SK-N-SH (cell line): ENCODE data around the gene PPDPF. TPM values are rescaled to one million over a fixed set of nuclear protein-coding genes. Genes with fewer than 3 reads are reported as not detected.

Source experiments
- CTCF ChIA-PET: fragments of 300-600, 350-600 bp; formaldehyde crosslinking; extraction: SDS; loops from one replicate; lab custom pipeline; 2021; lab: Yijun Ruan, JAX
- POLR2A ChIA-PET: fragments of 350-600 bp; sonication (Branson Sonifier 250); formaldehyde crosslinking; extraction: SDS; loops from one replicate; lab custom pipeline; 2020; ENCODE audit warnings: antibody characterized with exemption, inconsistent platforms; lab: Yijun Ruan, JAX
- DNase-seq: peaks from one replicate; pipeline ENCODE4 v3.0.0; 2012
- H2AFZ ChIP-seq: fragments of 200-600 bp; sonication (generic); 2 replicates; pipeline ENCODE4 v1.8.1; 2016; ENCODE audit warnings: antibody characterized with exemption, mild to moderate bottlenecking, low read depth
- H3F3A ChIP-seq: fragments of 200-600 bp; sonication (generic); replicated peaks from 2 replicates; pipeline ENCODE3; 2016; ENCODE audit warnings: antibody characterized with exemption, mild to moderate bottlenecking; ENCODE audit not compliant: insufficient read depth
- H3K27ac ChIP-seq, 2 experiments: fragments of 200-500 bp in 1 of 2; fragments of 200-600 bp in 1 of 2; sonication (Bioruptor generic) in 1 of 2; sonication (generic), shearing (Covaris generic) in 1 of 2; 2 replicates each; pipeline versions ENCODE4 v1.5.1 to v1.6.1; 2014 to 2016; ENCODE audit warnings: low read depth in 2 of 2, inconsistent platforms in 1 of 2, low read length in 1 of 2, mild to moderate bottlenecking in 1 of 2, mixed read lengths in 1 of 2
- H3K27me3 ChIP-seq: fragments of 200-600 bp; sonication (generic), shearing (Covaris generic); 2 replicates; pipeline ENCODE4 v1.6.1; 2016; ENCODE audit warnings: mixed run types; ENCODE audit not compliant: insufficient read depth
- H3K36me3 ChIP-seq, 2 experiments: fragments of 200-500 bp in 1 of 2; fragments of 200-600 bp in 1 of 2; sonication (Bioruptor generic) in 1 of 2; sonication (generic) in 1 of 2; replicated peaks in 1 of 2; 2 replicates each; pipeline versions ENCODE3 to v1.5.1; 2014 to 2016; ENCODE audit warnings: low read length in 1 of 2, mild to moderate bottlenecking in 1 of 2; ENCODE audit not compliant: insufficient read depth in 2 of 2, control insufficient read depth in 1 of 2
- H3K4me1 ChIP-seq, 2 experiments: fragments of 200-500 bp in 1 of 2; fragments of 200-600 bp in 1 of 2; sonication (Bioruptor generic) in 1 of 2; sonication (generic), shearing (Covaris generic) in 1 of 2; 2 replicates each; pipeline versions ENCODE4 v1.5.1 to v1.6.1; 2014 to 2016; ENCODE audit warnings: low read depth in 1 of 2, low read length in 1 of 2, mixed run types in 1 of 2; ENCODE audit not compliant: insufficient read depth in 2 of 2, control insufficient read depth in 1 of 2
- H3K4me2 ChIP-seq: fragments of 200-600 bp; sonication (generic), shearing (Covaris generic); 2 replicates; pipeline ENCODE4 v1.6.1; 2017; ENCODE audit warnings: mixed run types
- H3K4me3 ChIP-seq, 2 experiments: fragments of 200-500 bp in 1 of 2; fragments of 200-600 bp in 1 of 2; sonication (Bioruptor generic) in 1 of 2; sonication (generic), shearing (Covaris generic) in 1 of 2; 2 replicates each; pipeline versions ENCODE4 v1.5.1 to v1.8.1; 2014 to 2016; ENCODE audit warnings: low read depth in 2 of 2, inconsistent platforms in 1 of 2, low read length in 1 of 2, mild to moderate bottlenecking in 1 of 2, mixed read lengths in 1 of 2, moderate library complexity in 1 of 2
- H3K79me2 ChIP-seq: fragments of 200-600 bp; sonication (generic); 2 replicates; pipeline ENCODE4 v1.8.1; 2017; ENCODE audit warnings: mild to moderate bottlenecking; ENCODE audit not compliant: insufficient read depth
- H3K9ac ChIP-seq: fragments of 200-600 bp; sonication (generic); 2 replicates; pipeline ENCODE4 v1.6.1; 2017; ENCODE audit warnings: mixed run types
- H3K9me2 ChIP-seq: fragments of 200-600 bp; sonication (generic); 2 replicates; pipeline ENCODE4 v1.6.1; 2017; ENCODE audit warnings: mixed run types
- H3K9me3 ChIP-seq: fragments of 200-600 bp; sonication (generic); 2 replicates; pipeline ENCODE4 v1.6.1; 2017; ENCODE audit warnings: mixed run types, mild to moderate bottlenecking, moderate library complexity
- H4K20me1 ChIP-seq: fragments of 200-600 bp; sonication (generic); 2 replicates; pipeline ENCODE4 v1.6.1; 2017; ENCODE audit warnings: mild to moderate bottlenecking, mixed run types; ENCODE audit not compliant: insufficient read depth
- CHD2 ChIP-seq: fragments of 150-350 bp; IDR thresholded peaks from 2 replicates; pipeline ENCODE4 v1.6.1; 2018; ENCODE audit warnings: low read length; ENCODE audit not compliant: partially characterized antibody
- IRF3 ChIP-seq: fragments of 150-350 bp; IDR thresholded peaks from 2 replicates; pipeline ENCODE4 v1.6.1; 2016; ENCODE audit warnings: mild to moderate bottlenecking, low read depth, low read length
- MAX ChIP-seq: IDR thresholded peaks from 2 replicates; pipeline ENCODE4 v1.4.0; 2012; ENCODE audit warnings: low read depth
- NFIC ChIP-seq: IDR thresholded peaks from 2 replicates; pipeline ENCODE4 v1.4.0; 2012; ENCODE audit warnings: borderline replicate concordance
- PBX3 ChIP-seq: IDR thresholded peaks from 2 replicates; pipeline ENCODE4; 2012
- POLR2AphosphoS5 ChIP-seq: IDR thresholded peaks from 2 replicates; pipeline ENCODE4 v1.6.1; 2012; ENCODE audit warnings: low read depth, low read length
- REST ChIP-seq: IDR thresholded peaks from 2 replicates; pipeline ENCODE4 v1.6.1; 2012; ENCODE audit warnings: mild to moderate bottlenecking, low read depth, low read length, moderate library complexity
- RFX5 ChIP-seq: IDR thresholded peaks from 2 replicates; pipeline ENCODE4 v1.6.1; 2012; ENCODE audit warnings: mild to moderate bottlenecking, improper control_type of control experiment, low read length
- RXRA ChIP-seq: IDR thresholded peaks from 2 replicates; pipeline ENCODE4 v1.4.0; 2012; ENCODE audit warnings: low read depth, mild to moderate bottlenecking, borderline replicate concordance
- SIN3A ChIP-seq: IDR thresholded peaks from 2 replicates; pipeline ENCODE4 v1.6.1; 2012; ENCODE audit warnings: low read depth, mild to moderate bottlenecking, low read length, moderate library complexity, borderline replicate concordance
- TAF1 ChIP-seq: IDR thresholded peaks from 2 replicates; pipeline ENCODE4 v1.6.1; 2012; ENCODE audit warnings: low read depth, mild to moderate bottlenecking, low read length, moderate library complexity, borderline replicate concordance
- TCF12 ChIP-seq: IDR thresholded peaks from 2 replicates; pipeline ENCODE4 v1.4.0; 2012
- TEAD4 ChIP-seq: IDR thresholded peaks from 2 replicates; pipeline ENCODE4 v1.4.0; 2012; ENCODE audit warnings: mild to moderate bottlenecking, borderline replicate concordance; ENCODE audit not compliant: insufficient read depth
- ZBTB33 ChIP-seq: IDR thresholded peaks from 2 replicates; pipeline ENCODE4 v1.4.0; 2012; ENCODE audit warnings: low read depth, borderline replicate concordance
- WGBS: methylation state at CpG from one replicate; pipeline ENCODE4 v1.1.6; 2017; ENCODE audit warnings: low lambda C conversion rate; 5-methylcytosine and 5-hydroxymethylcytosine counted together
- polyA plus RNA-seq, 3 experiments: library from polyadenylated mRNA; depleted of rRNA; stranded (reverse); fragments of >200 nt; gene quantifications; 2 replicates each; pipeline ENCODE4 v1.2.3, GENCODE V29; 2012

Gene PPDPF
- polyA plus RNA-seq, 1 of the 3 experiments (the other 2 are of a cell fraction), result 71.4 TPM

- Histone ChIP-seq H2AFZ (no peak overlapping the region), H3K27ac (no peak overlapping the region), H3K9me3 (no peaks in the 10 kb centered on the region), H4K20me1 (no peaks in the 10 kb centered on the region), H3K27me3 (no peaks in the 10 kb centered on the region), H3K4me1 (peaks cover 0 to 11% of the 10 kb centered on the region in 2 experiments; a peak in 1 of 4 replicates), H3K4me2 (no peak overlapping the region), H3K79me2 (no peaks in the 10 kb centered on the region), H3K36me3 (no peaks in the 10 kb centered on the region), H3F3A (no peaks in the 10 kb centered on the region), H3K4me3 (no peak overlapping the region), H3K9me2 (no peaks in the 10 kb centered on the region), H3K9ac (no peak overlapping the region)
- 84% methylated on average over 13 of the region's 27 CpGs for WGBS
- DNase-seq, result no peak
- POLR2A ChIA-PET, result no interaction called here
- CTCF ChIA-PET, result interaction anchor here (0.7 to 1.5 kb wide), 4 partner anchors 23 to 429 kb away, joined by 3 to 6 read pairs (median 3); partner anchors contain the start of gene PPDPF
- no peak for TF ChIP-seq TEAD4
- no peak for TF ChIP-seq POLR2AphosphoS5
- no peak for TF ChIP-seq CHD2
- TF ChIP-seq PBX3, result no peak
- TF ChIP-seq NFIC, result no peak
- TF ChIP-seq REST, result no peak
- no peak for TF ChIP-seq IRF3
- TF ChIP-seq MAX, result no peak
- TF ChIP-seq TAF1, result no peak
- TF ChIP-seq RXRA, result no peak
- TF ChIP-seq ZBTB33, result no peak
- no peak for TF ChIP-seq SIN3A
- TF ChIP-seq RFX5, result no peak
- TF ChIP-seq TCF12, result no peak
Observed at GRCh38 chr20:63544241-63544957, 23.8 kb downstream of the PPDPF start.
